LNCAP (cell line): Measurements from ENCODE around the gene SH2D2A.

Experiments used
- TF ChIP-seq, protein P1 (sequence below): fragments of 450-650 bp; IDR thresholded peaks from 2 replicates; pipeline ENCODE4 v1.5.1; 2017; ENCODE audit warnings: mild to moderate bottlenecking

Gene SH2D2A

DNA sequence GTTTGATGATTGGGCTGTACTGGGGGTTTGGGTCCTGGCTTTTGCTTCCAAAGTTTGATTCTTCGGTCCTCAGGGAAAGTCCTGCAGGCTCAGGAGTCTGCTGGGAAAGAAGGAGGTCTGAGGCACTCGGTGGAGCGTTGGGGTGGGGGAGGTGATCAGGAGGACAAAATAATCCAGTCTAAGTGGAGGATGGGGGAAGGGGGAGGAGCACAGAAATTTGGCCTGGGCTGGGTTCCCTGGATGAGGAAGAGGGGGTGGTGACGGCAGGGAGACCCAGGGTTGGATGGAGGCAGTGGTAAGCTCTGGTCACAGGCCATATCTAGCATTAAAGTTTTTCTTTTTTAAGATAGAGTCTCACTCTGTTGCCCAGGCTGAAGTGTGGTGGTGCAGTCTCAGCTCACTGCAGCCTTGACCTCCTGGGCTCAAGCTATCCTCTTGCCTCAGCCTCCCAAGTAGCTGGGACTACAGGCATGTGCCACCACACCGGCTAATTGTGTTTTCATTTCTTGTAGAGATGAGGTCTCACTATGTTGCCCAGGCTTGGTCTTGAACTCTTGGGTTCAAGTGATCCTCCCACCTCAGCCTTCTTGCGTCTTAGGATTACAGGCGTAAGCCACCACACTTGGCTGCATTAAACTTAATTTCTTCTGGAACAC, 6.8 kb downstream of the SH2D2A start:
- TF ChIP-seq, protein P1, sequence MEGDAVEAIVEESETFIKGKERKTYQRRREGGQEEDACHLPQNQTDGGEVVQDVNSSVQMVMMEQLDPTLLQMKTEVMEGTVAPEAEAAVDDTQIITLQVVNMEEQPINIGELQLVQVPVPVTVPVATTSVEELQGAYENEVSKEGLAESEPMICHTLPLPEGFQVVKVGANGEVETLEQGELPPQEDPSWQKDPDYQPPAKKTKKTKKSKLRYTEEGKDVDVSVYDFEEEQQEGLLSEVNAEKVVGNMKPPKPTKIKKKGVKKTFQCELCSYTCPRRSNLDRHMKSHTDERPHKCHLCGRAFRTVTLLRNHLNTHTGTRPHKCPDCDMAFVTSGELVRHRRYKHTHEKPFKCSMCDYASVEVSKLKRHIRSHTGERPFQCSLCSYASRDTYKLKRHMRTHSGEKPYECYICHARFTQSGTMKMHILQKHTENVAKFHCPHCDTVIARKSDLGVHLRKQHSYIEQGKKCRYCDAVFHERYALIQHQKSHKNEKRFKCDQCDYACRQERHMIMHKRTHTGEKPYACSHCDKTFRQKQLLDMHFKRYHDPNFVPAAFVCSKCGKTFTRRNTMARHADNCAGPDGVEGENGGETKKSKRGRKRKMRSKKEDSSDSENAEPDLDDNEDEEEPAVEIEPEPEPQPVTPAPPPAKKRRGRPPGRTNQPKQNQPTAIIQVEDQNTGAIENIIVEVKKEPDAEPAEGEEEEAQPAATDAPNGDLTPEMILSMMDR = no peak

DNA sequence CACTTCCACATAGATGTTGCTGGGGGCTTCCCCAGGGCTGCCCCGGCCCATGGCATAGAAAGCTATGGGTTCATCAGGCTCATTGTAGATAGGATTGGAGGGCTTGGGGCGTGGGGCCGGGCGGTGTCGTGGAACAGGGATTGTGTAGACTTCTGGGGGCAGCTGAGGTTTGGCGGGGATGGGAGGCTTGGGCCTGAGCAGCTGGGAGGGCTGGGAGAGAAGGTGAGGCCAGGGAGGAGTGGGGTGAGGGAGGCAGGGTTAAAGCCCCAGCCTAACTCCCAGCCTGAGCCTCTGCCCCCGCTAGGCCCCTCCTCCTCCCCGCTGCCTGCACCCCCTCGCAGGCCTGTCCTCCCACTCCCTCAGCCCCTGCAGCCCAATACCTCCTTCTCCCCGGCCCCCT, 7.4 kb downstream of the SH2D2A start:
- TF ChIP-seq, protein P1 = no peak

DNA sequence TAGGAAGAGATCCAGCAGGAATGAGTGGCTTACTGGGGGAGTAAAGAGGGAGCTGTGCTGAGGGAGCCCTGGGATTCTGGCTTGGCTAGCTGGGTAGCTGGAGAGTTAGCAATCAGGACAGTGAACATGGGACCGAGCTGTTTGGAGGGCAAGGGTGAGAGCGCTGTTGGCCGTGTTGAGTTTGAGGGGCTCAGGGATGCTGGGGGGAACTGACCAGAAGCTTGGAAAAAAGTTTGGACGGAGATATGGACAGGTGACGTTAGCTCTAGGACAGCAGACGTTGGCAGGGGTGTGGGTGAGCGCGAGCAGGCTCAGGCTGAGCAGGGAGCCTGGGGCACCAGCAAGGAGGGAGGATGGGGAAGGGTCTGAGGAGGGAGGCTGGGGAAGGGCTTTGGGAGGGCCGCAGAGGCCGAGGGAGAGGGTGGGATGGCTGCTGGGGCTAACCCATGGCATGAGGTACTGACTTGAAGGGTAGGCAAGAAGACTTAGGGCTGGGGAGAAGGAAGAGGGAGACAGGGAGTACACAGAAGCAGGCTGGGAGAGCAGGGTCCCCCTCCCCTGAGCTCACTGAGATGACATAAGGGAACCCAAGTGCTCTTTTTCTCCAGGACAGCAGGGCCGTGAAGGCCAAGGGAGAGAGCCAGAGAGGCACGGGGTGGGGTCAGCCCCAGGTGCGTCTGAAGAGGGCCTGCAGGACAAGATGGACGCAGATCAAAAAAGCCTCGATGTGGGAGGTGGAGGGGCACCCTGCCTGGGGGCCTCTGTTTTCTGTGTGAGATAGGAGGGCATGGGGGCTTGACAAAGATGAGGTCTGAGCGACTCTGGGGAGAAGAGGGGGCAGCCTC, 8.2 kb downstream of the SH2D2A start:
- TF ChIP-seq, protein P1 = no peak

DNA sequence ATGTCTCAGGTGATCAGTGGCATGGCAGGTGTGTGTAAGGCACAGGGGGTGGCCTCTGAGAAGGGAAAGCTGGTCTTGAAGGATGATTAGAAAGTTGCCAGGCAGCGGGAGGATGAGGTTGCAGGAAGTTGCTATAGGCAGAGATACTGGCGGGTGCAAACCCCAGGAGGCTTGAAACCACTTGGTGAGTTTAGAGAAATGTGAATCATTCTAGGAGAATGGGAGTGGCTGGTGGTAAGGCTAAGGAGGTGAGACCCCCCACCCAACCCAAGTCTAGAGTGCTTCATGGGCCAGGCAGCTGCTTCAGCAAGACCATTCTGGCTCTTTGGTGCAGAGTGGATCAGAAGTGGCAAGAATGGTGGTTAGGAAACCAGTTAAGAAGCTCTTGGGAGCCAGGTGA, 9.0 kb downstream of the SH2D2A start:
- TF ChIP-seq, protein P1 = no peak

DNA sequence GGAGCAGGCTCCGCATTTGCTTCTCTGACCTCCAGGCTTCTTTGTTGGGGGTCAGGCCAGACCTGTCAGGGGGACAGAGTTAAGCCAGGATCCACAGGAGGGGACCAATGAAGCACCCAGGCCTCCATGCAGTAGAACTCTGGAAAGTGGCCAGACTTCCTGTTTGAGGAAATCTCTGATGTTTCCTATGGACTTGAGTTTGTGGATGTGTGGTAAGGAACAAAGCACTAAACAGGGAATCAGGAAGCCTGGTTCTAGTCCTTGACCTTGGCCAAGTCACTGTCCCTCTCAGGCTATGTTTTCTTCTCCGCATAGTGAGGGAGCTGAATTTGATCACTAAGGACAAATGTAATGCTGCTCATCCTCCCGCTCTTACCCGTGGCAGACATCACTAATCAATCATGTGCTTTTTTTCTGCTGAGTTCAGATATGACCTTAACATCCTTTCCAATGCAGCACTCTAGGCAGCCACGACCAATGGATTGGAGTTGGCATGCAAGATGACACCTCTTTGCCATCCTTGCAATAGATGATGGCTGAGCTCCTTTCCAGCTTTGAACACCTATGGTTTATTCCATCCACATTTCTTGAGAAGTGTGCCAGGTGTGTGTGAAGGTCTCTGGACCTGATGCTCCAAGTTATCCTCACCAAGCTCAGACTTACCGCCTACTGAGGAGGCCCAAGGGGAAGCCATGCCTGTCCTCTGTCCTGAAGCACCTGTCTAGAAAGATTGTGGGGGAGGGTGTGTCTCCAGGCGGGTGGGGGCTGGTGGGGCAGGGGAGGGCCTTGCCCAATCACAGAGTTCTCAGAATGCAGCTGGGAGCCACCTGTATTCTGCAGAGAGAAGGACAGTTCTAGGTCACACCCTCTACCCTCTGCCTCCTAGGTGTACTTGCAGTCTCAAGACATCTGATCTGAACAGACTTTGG, 9.9 kb downstream of the SH2D2A start:
- TF ChIP-seq, protein P1 = no peak

DNA sequence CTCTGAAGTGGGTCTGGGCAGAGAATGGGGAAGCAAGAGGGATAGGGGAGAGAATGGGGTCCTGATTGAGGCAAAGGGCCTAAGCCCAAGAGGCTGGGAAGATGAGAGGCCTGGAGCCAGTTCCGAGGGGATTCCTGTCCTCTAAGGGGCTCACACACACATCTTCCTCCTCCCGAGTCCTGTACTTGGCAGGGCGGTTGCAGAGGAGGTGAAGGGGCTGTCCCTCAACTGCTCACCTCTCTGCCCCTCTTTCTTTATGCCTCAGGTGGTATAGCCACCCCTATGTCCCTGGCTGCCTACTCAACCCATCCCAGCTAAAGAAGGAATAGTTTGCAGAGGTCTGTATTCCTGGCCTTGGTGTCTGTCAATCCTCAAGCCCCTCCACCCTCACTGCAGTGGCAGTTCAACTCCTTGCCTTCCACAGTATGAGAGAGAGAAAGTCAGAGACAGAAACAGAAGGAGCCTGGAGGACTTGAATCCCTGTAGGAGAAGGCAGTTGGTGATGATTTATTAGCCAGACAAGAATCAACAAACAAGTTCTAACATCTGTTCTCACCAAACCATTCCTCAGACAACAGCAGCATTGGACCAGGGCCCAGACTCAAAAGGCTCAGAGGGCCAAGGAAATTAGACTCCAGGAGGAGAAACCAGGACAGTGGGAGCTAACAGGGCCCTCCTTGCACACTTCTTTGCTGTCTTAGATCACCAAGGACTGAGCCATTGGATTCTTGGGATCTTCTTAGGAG, 10.7 kb downstream of the SH2D2A start:
- TF ChIP-seq, protein P1 = no peak
